GM19351 (cell line): ENCODE results near the gene TMEM117.
"Not testable (repeated sequence)": the region's sequence is repeated elsewhere in the genome, so short reads cannot be mapped to it uniquely, and the experiment has no call there.

Experiments
- ATAC-seq: cut with Tn5 transposase; IDR thresholded peaks from one replicate; pipeline ENCODE4 v1.9.1; 2021; ENCODE audit warnings: mild to moderate bottlenecking, moderate library complexity; ENCODE audit not compliant: unreplicated experiment

TMEM117 gene

DNA sequence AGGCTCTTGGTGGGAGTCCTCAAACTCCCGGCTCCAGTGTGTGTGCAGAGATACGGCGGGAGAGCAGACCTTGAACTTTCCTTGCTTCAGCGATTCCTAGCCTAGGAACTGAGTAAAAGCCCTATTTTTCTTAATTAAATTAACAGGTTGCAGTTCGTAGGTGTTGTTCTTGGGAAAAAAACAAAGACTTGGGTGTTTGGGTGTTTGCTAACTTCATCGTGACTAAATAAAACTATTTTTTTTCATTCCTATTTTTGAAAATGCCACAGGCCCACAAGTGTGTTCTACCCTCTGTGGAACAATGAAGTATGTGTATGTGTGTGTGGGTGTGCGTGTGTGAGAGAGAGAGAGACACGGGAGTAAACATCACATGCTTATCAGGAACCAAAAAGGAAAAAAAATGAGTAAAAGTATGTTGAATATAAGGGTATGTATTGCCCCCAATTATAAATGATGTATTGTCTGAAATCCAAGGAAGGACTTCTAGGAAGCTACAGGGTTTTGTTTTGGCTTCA, 651 bp downstream of the TMEM117 start:
- peak; percentile 33 for ATAC-seq

DNA sequence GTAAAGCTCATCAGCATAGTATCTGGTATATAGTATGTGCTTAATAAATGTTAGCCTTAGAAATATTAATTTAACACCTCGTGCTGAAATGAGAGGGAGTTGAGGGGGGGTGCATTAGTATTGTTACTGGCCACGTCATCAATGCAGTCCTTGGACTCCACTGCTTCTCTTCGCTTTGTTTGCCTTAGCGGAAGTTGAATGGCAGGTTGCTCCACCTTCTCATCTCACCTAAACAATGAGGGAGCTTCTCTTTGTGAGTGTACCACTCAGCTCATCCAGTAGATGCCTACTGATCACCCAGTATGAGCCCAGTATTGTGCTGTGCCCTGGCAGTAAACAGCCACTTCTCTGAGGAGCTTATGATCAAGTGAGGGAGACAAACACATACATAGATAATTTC, 4.5 kb downstream of the TMEM117 start:
- ATAC-seq = no peak

- ATAC-seq = no peak
These were observed 5.4 kb downstream of the TMEM117 start for GRCh38 chr12:43841253-43841652.

DNA sequence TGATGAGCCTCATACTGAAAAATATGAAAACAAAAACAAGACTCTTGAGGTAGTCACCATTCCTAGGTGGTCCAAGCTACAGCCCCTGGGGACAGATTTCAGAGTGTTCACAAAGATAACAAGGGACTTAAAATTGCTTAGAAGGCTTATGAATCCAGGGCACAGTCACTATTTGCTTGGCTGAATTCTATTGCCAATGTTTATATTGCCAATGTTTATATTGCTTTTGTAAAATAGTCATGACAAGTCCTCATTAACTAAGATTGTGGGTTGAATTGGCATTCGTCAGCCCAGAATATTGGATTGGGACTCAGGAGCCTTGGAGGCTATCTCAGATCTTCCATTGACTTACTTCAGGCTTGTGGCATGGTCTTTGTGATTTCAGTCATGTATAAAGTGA, 6.4 kb downstream of the TMEM117 start:
- no peak for ATAC-seq

DNA sequence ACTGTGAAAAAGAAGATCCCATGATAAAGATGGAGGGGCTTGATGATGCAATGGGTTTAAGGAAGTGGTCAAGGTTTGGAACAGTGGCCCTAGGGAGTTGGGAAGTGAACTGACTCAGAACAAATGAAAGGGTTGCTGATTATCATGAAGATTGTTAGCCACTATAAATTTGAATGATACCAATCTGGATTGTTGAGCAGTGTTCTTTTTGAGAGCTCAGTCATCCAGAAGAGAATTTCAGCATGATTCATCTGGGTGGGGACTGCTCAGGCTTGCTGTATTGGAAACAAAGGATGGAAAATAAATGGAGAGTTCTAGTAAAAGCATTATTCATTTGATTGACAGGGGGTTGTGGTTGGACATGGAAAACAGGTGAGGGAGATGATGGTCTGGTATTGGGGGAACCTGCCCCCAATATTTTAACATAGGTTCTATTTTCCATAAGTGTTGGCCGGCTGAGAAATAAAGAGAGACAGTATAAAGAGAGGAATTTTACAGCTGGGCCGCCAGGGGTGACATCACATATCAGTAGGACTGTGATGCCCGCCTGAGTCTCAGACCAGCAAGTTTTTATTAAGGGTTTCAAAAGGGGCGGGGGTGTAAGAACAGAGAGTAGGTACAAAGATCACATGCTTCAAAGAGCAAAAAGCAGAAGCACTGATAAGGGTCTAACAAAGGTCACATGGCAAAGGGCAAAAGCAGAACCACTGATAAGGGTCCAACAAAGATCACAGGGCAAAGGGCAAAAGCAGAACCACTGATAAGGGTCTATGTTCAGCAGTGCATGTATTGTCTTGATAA, 11.7 kb downstream of the TMEM117 start:
- ATAC-seq = not testable (repeated sequence)

DNA sequence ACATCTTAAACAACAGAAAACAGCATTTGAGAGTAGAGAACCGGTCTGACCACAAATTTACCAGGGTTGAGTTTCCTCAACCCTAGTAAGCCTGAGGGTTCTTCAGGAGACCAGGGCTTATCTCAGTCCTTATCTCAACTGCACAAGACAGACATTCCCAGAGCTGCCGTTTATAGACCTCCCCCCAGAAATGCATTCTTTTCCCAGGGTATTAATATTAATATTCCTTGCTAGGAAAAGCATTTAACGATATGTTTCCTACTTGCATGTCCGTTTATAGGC, 12.3 kb downstream of the TMEM117 start:
- ATAC-seq = no peak

GRCh38 chr12:43848786-43849185, 12.9 kb downstream of the TMEM117 start:
- ATAC-seq = no peak

DNA sequence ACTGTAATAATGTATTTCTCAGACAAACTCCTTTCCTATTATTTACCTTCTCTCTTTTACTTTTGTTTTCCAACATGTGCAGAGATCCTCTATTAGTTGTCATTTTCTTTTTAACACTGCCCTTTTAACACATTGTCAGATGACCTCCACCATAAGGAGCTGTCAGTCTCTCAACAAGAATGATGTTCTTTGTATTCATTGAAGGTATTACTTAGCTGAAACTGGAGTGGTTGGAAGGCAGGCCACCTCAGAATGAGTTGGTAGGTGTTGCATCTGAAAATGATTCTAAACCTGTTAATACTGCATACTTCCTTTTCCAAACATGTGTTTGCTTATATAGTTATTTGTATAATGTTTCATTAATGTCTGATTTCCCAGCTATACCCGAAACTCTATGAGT, 16.9 kb downstream of the TMEM117 start:
- ATAC-seq = no peak

- ATAC-seq = no peak
These were observed 21.1 kb downstream of the TMEM117 start for GRCh38 chr12:43856972-43857371.

- no peak for ATAC-seq
These were observed 22.2 kb downstream of the TMEM117 start for GRCh38 chr12:43858096-43858495.

DNA sequence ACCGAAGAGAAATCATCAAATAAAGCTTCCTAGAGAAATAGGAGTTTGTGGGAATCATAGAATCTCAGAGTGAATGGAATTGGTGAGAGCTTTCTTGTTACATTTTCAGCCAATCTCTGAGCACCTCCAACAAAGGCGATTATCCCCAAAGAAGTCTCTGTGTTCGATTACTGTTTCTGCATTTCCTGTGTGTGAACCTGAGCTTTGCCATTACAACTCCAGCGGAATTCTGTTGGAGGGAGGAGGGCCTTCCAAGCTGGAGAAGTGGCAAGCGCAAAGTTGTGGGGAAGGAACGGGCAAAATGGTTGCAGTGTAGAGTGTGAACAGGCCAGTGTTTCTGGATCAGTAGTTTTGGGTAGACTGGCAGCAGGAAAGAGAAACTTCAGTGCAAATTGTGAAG, 23.1 kb downstream of the TMEM117 start:
- ATAC-seq = no peak

- no peak for ATAC-seq
These were observed 25.3 kb downstream of the TMEM117 start for GRCh38 chr12:43861015-43861839.

DNA sequence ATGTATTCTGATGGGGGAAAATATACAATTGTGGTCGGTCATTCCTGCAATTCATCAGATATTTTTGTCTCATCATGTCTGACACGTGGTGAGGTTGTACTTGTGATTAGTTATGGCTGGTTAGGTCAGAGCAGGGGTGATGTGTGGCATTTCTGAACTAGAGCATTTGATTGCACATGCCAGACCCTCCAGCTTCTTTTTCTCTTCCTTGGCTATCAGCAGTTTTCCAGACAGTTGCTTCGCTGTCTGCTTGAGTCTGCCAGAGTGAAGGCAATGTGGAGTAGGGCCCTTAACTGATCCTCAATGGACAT, 25.9 kb downstream of the TMEM117 start:
- no peak for ATAC-seq

DNA sequence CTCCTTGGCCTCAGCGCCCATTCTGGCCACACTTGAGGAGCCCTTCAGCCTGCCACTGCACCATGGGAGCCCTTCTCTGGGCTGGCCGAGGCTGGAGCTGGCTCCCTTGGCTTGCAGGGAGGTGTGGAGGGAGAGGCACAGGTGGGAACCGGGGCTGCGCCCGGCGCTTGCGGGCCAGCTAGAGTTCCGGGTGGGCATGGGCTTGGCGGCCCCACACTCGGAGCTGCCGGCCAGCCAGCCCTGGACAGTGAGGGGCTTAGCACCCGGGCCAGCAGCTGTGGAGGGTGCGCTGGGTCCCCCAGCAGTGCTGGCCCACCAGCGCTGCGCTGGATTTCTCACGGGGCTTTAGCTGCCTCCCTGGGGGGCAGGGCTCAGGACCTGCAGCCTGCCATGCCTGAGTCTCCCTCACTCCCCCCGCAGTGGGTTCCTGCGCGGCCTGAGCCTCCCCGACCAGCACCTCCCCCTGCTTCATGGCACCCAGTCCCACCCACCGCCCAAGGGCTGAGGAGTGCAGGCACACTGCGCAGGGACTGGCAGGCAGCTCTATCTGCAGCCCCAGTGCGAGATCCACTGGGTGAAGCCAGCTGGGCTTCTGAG, 28.0 kb downstream of the TMEM117 start:
- ATAC-seq = no peak

DNA sequence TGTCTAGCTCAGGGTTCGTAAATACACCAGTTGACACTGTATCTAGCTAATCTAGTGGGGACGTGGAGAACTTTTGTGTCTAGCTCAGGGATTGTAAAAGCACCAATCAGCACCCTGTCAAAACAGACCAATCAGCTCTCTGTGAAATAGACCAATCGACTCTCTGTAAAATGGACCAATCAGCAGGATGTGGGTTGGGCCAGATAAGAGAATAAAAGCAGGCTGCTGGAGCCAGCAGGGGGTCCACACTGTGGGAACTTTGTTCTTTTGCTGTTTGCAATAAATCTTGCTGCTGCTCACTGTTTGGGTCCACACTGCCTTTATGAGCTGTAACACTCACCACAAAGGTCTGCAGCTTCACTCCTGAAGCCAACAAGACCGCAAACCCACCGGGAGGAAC, 28.7 kb downstream of the TMEM117 start:
- not testable (repeated sequence) for ATAC-seq

- no peak for ATAC-seq
These were observed 33.3 kb downstream of the TMEM117 start for GRCh38 chr12:43869184-43869583.

GRCh38 chr12:43869765-43870164, 33.9 kb downstream of the TMEM117 start:
- ATAC-seq = not testable (repeated sequence)

GRCh38 chr12:43871258-43871657, 35.4 kb downstream of the TMEM117 start:
- ATAC-seq = not testable (repeated sequence)

DNA sequence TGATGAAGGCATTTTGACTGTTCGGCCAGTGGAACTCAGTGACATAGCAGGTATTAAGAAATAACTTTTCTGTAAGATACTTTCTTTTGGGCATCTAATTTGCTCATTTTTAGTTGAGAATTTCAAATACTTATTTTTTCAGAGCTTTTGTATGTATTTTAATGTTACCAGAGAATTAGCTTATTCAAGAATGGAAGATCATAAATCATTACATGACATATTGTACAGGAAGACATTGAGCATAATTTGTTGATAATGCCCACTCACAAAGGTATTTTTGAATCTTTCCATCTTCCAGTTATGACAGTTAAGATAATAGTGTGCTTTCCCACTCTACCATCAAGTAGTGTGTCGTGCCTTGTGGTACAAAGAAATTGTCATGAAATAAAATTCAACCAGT, 36.5 kb downstream of the TMEM117 start:
- ATAC-seq = no peak

DNA sequence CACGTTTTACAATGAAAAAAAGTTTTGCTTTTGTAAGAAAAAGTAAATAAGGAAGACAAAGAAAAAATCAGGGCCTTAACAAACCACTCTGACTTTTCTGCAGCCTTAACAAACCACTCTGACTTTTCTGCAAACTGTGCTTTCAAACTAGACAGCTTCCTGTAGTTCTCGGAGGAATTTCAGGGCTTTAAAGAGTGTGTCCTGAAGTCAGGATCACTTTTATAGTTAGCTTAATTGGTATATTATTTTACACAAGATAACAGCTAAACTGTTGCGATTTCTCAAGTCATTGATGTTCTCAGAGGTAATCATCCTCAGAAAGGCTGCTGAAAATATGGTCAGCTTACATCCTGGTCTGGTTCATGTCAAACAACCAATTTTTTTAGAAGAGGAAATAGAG, 42.2 kb downstream of the TMEM117 start:
- no peak for ATAC-seq

GRCh38 chr12:43880547-43880946, 44.7 kb downstream of the TMEM117 start:
- ATAC-seq = no peak
